OCI-LY3 (cell line): Measurements from ENCODE around the gene AMY2A.
"Not testable (repeated sequence)": the region's sequence is repeated elsewhere in the genome, so short reads cannot be mapped to it uniquely, and the experiment has no call there.

ENCODE experiments used
- CTCF ChIP-seq: fragments of 200-600, 300-600 bp; sonication (generic); IDR thresholded peaks from 2 replicates; pipeline ENCODE4 v1.5.1; 2014; ENCODE audit warnings: antibody characterized with exemption, low read length, low read depth
- EZH2phosphoT487 ChIP-seq: fragments of 200-600 bp; shearing (Covaris generic); IDR thresholded peaks from 2 replicates; pipeline ENCODE4 v1.6.1; 2018; ENCODE audit warnings: antibody characterized with exemption, mixed run types, low read depth

GRCh38 chr1:103650305-103650704 is 33.1 kb downstream of the AMY2A start:
- TF ChIP-seq CTCF, EZH2phosphoT487: not testable (repeated sequence)
